ENCODE results near the gene OSGEPL1.
"Not testable (repeated sequence)": the region's sequence is repeated elsewhere in the genome, so short reads cannot be mapped to it uniquely, and the experiment has no call there.

OSGEPL1 gene, protein sequence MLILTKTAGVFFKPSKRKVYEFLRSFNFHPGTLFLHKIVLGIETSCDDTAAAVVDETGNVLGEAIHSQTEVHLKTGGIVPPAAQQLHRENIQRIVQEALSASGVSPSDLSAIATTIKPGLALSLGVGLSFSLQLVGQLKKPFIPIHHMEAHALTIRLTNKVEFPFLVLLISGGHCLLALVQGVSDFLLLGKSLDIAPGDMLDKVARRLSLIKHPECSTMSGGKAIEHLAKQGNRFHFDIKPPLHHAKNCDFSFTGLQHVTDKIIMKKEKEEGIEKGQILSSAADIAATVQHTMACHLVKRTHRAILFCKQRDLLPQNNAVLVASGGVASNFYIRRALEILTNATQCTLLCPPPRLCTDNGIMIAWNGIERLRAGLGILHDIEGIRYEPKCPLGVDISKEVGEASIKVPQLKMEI

GRCh38 chr2:189762551-189763298 is at the start of gene OSGEPL1:
OSGEPL1 (minus strand) TSS chr2:189762792; CDS start chr2:189761640, 1,152 bp downstream.
- peak; percentile 93 for DNase-seq (ENCODE audit: low spot score)

DNA sequence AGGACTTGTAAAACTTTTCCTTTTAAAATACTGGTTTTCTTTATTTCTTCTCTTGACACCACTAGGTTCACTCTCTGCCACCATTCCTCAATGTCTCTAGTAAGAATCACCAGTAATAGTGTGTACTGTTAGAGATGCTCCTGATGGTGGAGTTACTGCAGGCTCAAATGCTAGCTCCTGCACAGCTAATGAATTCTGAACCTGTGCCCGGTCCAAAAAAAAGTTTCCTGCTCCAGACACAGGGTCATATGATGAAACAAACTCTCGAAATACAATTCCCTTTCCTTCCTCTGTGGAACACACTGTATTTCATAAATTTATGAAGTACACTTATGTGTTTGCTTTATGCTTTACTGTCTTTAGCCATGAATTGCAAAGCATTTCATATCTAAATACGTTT is 40.8 kb upstream of the OSGEPL1 start:
- no peak for DNase-seq (ENCODE audit: low spot score)

- no peak for DNase-seq (ENCODE audit: low spot score)
Observed at GRCh38 chr2:189802396-189802912, 39.9 kb upstream of the OSGEPL1 start.

DNA sequence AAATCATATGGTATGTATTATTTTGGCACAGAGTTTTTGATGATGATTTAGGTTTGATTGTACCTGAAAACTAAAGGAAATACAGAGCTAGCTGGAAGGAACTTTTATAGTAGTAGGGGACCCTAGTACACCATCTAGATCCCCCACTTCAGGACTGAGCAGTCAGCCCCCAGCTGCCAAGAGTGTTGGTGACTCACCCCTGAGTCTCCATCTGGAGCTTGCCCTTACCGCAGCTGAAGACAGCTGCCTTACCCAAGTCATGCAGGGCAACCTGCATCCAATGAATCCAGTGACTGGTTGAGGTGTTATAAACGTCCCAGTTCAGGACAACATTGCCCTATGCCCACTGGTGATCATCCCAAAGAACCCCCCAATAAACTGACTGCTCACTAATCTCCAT is 36.9 kb upstream of the OSGEPL1 start:
- DNase-seq (ENCODE audit: low spot score) = no peak

DNA sequence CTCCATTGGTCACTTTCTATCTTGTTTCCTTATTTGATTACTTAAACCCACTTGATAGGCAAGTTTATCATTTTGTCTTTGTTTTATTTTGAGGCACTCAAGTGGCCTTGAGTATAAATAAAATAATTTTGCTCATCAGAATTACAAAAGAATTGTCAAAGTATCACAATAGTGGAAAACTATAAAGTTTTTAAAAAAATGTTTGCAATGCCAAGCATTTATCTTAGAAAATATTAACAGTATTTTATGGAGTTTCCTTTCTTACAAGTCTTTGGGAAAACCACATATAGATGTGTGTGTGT is 36.4 kb upstream of the OSGEPL1 start:
- DNase-seq (ENCODE audit: low spot score) = no peak

DNA sequence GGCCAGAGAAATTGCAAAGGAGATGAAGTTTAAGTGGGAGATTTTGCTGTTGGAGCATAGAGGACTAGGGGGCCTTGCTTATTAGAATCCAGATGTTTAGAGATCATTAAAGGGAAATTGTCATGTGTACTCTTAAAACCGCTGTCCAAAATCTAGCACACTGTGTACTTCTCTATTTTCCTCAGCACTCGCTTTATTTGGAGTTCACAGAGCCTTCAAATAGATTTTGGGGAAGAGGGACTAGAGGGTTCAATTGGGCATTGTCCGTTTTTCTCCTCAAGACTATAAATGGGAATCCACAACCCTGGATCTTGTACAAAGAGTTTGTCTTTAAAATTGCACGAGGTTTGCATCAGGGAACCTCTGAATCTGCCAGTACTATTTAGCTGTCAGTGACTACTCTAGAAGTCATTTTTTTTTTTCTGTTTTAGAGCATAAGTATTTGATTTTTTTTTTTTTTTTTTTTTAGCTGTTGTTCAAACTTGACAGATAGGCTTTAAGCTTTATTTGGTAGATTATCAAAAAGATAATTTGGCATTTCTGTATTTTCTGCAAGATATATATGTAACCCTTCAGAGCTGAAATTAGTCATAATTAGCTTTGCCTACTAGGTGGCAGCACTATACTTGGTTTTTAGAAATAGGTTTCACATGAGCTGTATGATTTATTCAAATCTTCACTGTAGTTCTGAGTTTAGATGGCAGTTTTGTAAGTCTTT is 35.9 kb upstream of the OSGEPL1 start:
- DNase-seq (ENCODE audit: low spot score) = peak; percentile 32

- no peak for DNase-seq (ENCODE audit: low spot score)
Observed at GRCh38 chr2:189797902-189798301, 35.3 kb upstream of the OSGEPL1 start.

GRCh38 chr2:189794310-189794709 is 31.7 kb upstream of the OSGEPL1 start:
- DNase-seq (ENCODE audit: low spot score) = no peak

DNA sequence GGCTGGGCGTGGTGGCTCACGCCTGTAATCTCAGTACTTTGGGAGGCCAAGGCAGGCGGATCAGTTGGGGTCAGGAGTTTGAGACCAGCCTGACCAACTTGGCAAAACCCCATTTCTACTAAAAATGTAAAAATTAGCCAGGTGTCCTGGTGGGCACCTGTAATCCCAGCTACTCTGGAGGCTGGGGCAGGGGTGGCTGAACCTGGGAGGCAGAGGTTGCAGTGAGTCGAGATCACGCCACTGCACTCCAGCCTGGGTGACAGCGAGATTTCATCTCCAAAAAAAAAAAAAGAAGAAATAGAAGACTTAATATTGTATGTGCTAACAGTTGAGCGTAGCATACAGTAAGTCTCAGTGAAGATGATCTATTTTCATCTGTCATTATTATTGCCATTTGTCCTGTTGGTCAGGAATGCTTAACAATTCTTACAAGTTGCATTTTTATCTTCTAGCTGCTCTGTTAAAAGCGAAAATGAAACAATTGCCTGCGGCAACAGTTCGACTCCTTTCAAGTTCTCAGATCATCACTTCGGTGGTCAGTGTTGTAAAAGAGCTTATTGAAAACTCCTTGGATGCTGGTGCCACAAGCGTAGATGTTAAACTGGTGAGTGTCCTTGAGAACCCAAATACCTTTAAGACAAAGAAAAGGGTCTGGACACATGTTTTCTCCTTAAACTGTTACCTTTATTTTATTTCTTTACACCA is 28.9 kb upstream of the OSGEPL1 start:
- DNase-seq (ENCODE audit: low spot score) = peak; percentile 52

- peak; percentile 95 for DNase-seq (ENCODE audit: low spot score)
Observed at GRCh38 chr2:189783927-189784867, 21.6 kb upstream of the OSGEPL1 start, which contains the start of the genes ORMDL1 and PMS1. ORMDL1 (minus strand) TSS chr2:189784339; CDS start chr2:189782595, 1,744 bp downstream. PMS1 (plus strand) TSS chr2:189784450; CDS start chr2:189791810, 7,360 bp downstream.

GRCh38 chr2:189783451-189783926 is 20.9 kb upstream of the OSGEPL1 start:
- DNase-seq (ENCODE audit: low spot score) = peak; percentile 37

DNA sequence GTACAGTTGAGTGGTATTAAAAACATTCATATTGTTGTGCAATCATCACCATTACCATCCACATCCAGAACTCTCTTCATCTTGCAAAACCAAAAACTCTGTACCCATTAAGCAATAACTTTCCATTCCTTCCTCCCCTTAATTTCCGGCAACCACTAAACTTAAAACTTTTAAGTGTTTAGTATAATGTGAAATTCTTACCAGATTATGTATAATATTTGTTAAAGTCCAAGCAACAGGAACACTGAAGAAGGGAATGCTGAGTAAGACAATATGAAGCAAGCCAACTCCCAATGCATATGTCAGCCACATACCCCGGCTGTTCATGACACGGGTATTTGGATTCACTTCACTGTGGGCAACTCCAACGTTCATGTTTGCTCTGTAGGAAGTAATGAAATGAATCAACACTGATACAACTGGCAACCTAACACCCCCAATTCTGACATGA is 19.7 kb upstream of the OSGEPL1 start:
- no peak for DNase-seq (ENCODE audit: low spot score)

GRCh38 chr2:189772212-189772611 is 9.6 kb upstream of the OSGEPL1 start:
- DNase-seq (ENCODE audit: low spot score) = no peak

DNA sequence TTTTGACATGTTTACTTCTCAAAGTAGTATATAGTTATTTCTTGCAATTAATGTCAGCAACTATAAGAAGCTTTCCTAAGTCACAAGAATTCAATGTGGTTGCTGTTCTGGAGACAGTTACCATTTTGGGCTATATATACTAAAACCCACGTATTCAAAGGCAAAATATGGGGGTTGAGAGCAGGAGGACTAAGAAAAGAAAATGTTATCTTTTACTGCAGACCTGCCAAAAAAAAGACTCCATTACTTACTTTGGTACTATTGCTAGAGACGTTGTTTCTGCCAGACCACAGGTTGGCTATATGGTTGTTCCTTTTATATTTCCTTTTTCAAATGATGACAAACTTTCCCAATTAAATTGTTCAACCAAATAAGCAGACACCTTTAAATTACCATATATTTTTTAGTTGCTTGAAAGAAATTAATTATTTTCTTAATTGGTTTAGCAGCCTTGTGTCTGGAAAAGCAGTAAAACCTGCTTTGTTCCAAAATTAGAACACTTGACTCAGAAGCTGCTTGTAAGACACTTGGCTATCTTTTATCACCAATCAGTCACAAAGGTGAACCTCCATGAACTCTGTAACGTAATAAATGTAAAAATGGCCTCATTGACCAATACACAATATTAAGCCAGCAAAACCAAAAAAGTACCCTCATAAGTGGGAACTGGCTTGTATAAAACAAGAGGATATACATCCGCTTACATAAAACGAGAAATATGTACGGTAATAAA is 8.2 kb upstream of the OSGEPL1 start:
- no peak for DNase-seq (ENCODE audit: low spot score)

DNA sequence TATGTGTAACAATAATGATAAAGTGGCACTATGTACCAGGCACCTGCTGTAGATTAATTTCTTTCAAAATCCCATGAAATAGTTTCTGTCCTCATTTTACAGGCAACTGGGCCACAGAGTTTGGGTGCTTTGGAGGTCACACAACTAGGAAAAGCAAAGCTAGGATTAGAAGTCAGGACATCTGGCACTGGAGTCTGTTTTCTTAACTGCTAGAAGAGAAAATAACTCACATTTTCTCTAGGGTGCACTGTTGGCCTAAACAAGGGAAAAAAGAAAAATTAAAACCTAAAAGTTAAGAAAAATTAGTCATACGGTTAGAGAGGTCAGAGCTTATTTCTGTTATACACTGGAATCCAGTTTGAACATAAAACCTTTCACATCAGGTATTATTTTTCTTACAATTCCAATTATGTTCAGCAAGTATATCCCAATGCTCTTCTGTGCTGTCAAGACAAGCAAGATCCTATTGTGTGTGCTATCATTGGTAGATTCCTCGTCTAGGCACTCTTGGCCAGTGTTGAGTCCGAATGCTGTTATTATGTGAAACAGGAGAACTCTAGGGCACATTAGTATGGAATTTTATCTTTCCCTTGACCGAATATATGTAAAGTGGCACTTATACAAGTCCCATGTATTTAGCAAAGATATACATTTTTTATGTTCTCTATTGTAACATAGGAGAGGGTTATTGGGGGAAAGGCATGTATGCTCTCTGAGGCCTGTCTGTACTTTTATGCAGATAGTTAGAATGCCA is 1.5 kb upstream of the OSGEPL1 start:
- DNase-seq (ENCODE audit: low spot score) = no peak

GRCh38 chr2:189762229-189762550 is 402 bp downstream of the OSGEPL1 start:
- no peak for DNase-seq (ENCODE audit: low spot score)

- not testable (repeated sequence) for DNase-seq (ENCODE audit: low spot score)
Observed at GRCh38 chr2:189760154-189760553, 2.4 kb downstream of the OSGEPL1 start.

DNA sequence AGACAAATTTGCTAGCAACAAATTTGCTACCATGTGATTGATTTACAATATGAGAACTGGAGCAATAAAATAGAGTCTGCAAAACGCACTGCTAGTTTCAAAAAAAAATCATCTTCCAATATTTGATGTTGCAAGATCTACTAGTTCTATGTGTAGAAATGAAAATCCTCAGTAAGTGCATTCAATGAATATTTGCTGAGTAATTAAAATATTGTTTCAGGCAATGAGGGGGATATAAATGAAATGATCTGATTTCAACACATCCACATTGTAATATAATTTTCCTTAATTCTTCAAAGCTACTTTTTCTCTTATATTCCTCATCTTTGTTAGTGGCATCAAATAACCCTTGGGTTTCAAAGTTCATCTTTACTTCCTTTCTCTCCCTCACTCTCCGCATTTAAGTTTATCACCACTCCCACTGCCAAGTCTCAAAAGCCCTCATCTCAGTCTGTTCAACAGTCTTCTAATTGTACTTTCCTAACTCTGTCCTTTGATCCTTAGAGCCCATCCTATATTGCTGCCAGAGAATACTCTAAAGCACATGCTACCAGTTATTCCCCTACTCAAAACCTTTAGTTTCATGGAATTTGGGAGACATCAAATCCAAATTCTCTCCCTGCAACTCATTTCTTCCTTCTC is 6.2 kb downstream of the OSGEPL1 start:
- DNase-seq (ENCODE audit: low spot score) = no peak

All from CD4-positive, alpha-beta T cell treated with Interleukin-2 at 100 ng/mL for 4 hours (primary cell).